ENCODE measurements around the gene HSPH1. TPM values are rescaled to one million over a fixed set of nuclear protein-coding genes. Genes with fewer than 3 reads are reported as not detected.

Gene HSPH1
- total and polyA plus RNA-seq, 2 of the 8 experiments (the other 6 are each of a cell fraction or from before 2014, with no cell fraction given) = 14.2 to 145 TPM

DNA sequence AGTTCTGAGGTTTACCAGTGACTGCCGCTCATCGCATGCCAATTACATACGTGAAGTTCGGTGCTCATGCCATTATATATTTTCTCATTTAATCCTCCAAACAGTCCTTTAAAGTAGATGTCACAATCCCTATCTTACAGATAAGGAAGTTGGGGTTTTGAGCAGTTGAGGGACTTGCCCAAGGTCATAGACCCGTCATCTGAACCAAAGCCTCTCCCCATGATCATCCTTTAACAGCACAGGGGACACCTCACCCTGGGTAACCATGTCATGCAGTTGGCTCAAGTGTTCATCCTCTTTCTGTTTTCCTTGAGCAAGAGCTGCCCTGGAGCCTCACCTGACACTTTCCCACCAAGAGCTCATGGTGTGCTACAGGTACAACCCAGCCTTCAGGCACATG is 69.1 kb downstream of the HSPH1 start (continued):
- TF ChIP-seq, protein P1, sequence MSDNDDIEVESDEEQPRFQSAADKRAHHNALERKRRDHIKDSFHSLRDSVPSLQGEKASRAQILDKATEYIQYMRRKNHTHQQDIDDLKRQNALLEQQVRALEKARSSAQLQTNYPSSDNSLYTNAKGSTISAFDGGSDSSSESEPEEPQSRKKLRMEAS (IDR thresholded peaks at IDR 0.05) = no peak
- no peak for TF ChIP-seq FOSL1 (IDR thresholded peaks at IDR 0.05; ENCODE audit: insufficient read depth, low read depth, low read length)
- TF ChIP-seq KDM4A (IDR thresholded peaks at IDR 0.05; ENCODE audit: low read depth, low read length, severe bottlenecking) = no peak
- no peak for TF ChIP-seq EZH2 (IDR thresholded peaks at IDR 0.05; ENCODE audit: low read depth, low read length, severe bottlenecking)

All from H1 (cell line).